Activated T-helper 9 cell treated with anti-CD3 and anti-CD28 coated beads, Interleukin-2, amount 50 U/mL, for 16 hours (primary cell): Measurements from ENCODE around the gene GYPA.
"Not testable (repeated sequence)": the region's sequence is repeated elsewhere in the genome, so short reads cannot be mapped to it uniquely, and the experiment has no call there.

Experiments used
- DNase-seq: peaks from one replicate; pipeline ENCODE4 v3.0.0-alpha.2; 2020; ENCODE audit warnings: low read depth

The GYPA gene

DNA sequence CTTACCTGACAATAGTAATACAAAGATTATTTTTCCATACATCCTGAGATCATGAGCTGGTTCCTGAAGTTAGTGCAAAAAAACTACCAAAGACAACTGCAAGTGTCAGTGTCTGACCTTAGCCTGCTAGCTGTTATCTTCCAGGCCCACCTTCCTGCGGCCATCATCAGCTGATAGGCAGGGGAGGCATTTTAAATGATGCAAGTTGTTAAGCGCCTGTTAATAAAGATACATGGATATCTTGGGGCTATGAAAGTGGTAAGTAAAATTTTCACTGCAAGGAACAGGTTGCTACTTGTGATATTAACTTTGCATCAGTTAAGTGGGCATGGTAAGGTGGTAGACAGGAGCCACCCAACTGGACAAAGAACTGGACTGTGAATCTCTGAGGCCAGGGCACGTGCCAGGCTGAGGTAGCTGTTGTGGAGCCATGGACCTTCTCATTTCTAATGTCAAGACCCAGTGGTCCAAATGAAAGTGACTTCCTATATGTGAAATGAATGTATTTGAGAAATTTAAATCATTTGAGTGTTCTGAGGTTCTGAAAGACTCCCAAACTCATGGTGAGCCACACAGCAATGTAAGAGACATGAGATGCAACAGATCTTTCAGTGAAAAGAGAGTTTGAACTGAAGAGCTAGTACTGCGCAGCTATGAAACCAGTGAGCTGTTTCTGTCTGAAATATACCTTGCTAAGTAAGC lies at the start of gene GYPA:
Gene GYPA (minus strand): TSS at position 125 of the 702 bp plus-strand sequence. CDS start 83 bp downstream, at position 42.
- not testable (repeated sequence) for DNase-seq

DNA sequence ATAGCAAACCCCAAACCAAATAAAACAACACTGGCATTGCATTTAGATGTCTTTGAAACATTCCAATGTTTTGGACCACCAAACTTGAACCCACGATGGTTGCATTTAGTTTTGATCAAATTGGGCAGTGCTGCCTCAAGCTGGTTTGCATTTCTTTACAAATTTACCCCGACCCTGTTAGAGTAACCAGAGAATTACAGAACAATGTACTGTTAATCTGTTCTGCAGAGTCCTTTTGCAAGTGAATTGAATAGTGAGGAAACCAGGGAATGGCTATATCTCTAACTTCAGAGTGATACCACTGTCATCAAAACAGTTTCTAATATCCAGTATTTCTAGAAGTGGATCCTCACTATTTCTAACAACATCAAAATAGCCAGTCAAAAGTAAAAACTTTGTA lies 49.5 kb upstream of the GYPA start:
- no peak for DNase-seq

DNA sequence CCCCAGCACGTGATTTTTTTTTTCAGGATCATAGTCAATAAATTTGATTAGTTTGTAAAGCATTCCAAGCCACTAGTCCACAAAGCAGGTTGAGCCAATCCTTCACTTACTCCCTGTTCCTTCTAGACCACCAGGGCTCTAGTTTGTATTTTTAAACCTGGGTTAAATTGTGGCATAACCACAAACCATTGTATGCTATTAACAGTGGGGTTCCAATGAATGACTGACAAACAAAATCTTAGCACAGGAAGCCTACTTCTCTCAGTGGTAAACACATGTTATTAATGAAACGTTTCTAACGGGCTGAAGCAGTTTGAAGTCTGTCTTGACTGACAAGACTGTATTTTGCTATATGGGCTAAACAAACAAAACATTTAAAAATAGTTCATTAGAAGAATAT lies 48.6 kb upstream of the GYPA start:
- no peak for DNase-seq

DNA sequence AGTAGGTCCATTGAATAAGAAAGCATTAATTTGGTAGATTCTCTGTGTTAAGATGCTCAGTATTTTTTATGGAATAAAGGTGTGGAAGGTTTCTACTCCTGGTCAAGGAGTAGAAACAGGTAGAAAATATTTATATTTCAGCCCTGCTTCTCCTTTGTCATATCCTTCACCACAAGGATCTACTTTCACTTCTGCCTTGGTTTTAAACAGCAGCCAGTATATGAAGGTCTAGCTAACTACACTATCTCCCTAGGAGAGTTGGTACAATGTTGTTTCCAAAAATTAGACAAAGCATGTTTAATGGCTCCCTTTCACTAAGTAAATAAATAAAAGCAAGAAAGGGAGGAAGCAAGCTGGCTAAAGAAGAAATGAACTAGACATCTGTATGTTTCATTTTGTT lies 44.6 kb upstream of the GYPA start:
- DNase-seq = no peak

DNA sequence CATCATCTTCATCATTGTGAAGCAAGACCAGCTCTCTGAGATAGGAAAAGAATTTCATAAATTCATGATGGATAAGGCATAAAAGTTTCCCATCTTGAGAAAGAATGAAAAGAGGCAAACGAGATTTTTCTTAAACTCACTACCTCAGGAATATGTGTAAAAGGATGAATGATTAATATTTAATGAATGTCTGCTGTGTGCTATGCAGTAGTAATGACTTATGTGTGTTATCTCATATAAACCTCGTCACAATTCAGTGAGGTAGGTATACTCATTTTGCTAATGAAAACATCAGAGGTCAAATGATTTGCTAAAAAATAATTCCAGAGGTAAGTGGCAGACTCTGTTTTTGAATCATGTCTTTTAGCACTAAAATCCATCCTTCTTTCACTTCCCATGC lies 42.6 kb upstream of the GYPA start:
- DNase-seq = no peak

DNA sequence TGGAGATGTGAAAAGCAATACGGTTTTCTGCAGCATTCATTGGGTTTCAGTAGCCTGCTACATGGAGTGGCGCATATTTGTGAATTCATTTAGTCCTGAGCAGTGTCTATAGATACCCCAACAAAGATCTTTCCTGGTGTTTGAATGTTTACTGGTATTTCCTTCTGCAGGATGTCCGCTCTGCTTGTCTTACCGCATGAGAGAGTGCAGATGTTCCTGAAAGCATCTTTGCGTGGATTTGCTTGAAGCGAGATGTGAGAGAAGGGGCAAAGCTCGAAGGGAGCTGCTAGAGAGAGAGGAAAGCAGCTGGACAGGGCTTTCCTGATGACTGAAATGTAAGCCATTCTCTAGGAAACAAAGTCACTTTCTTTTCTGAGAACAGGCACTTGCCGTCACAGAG lies 40.9 kb upstream of the GYPA start:
- no peak for DNase-seq

DNA sequence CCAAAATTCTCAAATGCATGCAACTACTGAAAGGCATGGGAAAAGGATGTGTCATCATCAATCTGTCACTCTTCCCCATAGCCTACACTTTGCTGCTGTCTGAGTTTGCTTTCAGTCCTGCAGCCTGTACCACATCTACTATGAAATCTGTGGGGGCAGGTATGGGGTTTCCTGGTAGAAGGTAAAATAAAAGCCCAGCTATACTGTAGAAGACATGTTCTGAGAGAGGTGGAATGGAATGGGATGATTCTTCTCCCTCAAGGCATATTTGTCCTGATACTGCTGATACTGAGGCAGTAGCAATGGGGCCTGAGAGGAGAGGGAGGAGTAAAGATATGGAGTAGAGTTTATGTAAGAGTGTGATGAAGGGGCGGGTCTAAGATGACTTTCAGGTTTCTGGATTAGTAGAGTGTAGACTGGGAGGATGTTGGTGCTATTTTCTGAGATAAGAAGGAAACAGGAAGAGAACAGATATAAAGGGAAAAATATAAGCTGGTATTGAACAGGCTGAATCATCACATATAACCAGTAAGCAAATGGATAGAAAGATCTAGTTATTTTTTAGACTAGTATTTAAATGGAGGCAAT lies 38.7 kb upstream of the GYPA start:
- no peak for DNase-seq

DNA sequence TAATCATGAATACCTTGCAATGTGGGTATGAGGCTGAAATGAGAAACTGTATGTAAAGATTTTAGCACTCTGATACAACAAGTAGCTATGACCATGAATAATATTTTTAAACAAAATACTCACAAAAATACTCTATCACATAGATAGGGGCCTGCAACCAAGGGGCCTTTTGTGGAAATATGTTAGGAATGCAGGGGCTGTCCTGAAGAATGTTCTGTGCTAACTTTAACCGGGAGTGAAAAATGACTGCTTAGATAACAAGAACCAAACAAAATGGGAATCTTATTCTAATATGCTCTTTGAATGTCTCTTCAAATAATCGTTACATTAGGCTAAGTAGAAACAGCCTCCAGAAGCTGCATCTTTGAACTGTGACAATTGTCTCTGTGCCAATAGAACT lies 37.9 kb upstream of the GYPA start:
- no peak for DNase-seq

DNA sequence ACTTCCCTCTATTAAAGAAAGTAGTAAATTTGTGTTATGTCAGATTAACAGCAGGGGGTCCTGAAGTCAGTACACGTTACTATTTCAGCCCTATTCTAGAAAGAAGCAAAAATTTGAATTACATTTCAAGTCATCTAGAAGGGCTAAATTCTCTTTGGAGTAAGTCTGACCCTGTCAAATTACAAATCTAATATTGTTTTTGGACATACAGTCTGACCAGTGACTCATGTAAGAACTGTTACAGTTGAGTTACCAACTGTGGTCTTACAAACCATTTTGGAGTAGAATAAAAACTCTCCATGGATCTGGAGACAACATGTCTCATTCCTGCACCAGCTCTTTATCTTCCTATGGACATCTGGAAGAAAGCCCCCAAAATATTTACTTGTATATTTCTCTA lies 36.0 kb upstream of the GYPA start:
- no peak for DNase-seq

DNA sequence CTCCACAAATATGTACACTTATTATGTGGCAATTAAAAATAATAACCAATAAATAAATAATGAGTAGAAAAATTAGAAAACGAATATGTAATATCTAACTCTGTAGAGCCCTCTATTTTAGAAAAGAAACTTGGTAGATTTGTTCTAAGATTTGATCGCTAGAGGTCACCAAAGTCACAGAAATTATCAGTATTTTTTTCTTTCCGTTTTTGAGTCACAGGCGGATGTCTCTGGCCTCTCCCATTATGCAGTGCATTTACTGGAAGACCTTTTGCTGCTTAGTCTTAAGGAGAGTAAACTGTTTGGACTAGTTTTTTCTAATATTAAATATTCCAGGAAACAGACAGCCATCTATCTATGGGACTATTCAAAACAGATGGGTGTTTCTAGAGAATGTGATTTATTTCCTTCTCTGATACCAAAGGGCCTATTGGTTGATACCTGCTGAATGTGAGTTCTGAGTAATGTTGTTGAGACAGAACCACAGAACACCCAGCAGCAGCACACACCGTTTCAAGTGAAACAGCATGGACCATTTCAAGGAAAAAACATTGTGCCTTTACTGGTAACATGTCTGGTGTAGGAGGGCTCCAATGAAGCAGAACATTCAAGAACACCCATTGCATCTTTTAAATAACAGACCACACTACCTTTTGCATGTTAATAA lies 34.0 kb upstream of the GYPA start:
- no peak for DNase-seq

DNA sequence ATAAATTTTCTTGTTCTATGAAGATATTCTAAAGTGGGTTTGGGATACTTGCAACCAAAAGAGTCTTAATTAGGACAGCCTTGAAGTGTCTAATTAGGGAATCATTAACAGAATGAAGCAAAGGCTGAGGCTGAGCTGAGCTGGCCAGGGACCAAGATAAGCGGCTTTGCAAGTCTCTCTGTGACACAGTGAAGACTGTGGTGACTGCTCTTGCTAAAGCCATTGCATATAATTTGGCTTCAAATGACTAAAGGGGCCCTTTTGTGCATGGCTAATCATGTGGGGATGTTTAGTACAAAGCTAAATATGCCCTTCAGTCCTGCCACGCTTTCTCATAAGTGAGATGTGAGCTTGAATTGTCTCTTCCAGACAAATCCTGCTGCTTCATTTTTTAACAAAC lies 31.2 kb upstream of the GYPA start:
- no peak for DNase-seq

DNA sequence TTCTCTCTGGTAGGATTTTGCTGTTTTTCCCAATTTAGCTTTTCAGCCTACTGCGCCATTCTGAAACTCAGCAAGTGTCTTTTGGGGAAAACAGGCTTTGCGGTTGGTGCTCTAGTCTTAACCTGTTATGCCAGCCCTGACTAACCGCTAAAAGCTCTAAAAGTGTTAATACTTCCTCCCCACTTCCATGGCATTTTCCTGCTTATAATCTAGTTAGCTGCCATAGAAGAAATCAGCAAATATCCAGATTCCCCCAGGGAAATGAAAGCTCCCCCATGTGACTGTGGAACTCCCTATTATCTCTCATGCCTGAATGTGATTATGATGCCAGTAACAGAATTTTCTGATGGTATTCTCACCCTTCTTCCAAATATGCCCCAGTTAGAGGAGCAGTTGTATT lies 28.7 kb upstream of the GYPA start:
- DNase-seq = no peak

DNA sequence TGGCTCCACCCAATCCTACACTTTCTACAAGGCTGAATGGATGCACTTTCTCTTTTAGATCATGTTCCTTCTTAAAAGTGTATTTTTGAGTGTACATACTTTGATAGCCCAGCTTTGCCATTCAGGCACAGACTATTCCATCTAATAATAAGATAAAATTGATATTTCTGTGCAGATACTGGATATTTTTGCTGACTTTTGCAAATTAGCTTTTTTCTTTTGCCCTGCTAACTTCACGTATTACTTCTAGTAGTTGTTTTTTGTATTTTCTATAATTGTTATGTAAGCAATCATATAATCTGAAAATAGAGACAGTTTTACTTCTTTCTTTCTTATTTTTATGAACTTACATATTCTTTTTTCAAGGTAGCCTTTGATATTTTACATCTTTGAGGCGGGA lies 13.5 kb upstream of the GYPA start:
- DNase-seq = no peak

DNA sequence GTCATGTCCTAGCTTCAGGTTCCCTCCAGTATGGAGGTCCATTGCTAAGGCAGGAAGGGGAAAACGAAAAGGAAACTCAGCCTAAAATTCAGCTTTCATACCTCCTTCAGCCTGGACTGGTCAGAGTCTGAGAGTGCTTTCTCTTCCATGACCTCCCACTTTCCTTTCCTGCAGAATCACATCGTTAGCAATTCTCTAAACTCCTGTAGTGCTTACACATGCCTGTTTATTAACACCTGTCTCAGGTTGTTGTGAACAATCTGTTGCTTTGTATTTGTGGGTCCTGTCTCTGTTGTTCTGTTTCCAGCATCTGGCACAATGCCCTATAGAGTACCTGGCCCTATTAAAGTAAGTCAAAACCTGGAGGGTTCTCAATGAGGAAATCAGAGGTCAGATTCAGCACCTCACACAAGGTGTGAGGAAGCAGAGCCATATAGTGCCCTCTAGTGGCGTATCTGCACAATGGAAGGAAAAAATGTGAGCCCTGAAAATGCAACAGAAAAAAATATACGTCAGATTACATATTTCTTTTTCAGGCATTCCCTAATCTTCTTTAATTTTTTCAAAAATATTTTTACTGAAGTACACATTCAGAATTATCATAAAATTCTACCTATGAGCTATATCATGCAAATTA lies 2.3 kb upstream of the GYPA start:
- not testable (repeated sequence) for DNase-seq

DNA sequence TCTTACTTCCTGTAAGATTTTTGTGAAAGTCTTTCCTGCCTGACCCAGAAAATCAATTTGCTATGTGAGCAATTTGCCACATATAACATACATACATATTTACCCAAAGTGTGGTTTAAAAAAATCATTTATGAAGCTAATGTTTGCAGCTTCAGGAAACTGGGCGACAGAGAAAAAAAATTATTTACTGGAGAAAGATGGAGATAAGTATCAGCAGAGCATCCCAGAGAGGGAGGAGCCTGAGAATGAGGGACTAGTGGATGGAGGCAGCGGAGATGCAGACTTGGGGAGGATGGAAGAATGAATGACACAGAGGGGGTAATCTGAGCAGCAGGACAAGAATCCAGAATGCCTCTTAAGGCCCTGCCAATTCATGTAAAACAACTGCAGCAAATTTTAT lies 975 bp upstream of the GYPA start:
- no peak for DNase-seq

DNA sequence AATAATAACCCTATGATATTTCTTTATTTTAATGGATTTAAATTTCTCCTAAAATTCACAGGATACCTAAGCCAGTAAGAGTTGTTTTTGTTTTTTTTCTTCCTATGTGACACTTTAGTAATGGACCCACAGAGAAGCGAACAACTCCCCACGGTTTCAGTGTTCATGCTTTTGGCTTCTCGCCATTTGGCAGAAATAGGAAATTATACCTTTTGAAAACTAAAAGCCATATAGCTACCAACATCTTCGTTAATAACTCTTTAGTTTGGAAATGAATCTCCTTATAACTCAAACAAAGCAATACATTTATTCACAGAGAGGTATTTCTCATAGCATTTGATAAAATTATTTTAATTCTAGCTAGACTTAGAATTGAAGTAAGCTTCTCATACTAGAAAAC lies 527 bp downstream of the GYPA start:
- DNase-seq = not testable (repeated sequence)

DNA sequence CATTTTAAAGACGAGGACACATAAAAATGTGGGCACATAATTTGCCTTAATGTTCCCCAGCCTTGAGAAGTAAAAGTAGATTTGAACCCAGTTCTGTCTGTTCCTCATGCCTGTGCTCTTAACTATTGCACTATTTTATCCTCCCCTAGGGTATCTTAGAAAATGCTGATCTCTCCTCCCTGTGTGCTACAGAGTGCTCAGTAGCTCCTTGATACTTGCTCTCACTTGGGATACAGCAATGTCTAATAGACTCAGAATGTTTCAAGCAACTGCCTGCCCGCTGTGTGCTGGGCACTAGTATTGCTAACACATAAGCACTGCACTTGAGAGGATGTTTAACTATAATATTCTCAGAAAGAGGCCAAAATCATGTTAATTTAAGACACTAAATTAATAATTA lies 971 bp downstream of the GYPA start:
- not testable (repeated sequence) for DNase-seq

DNA sequence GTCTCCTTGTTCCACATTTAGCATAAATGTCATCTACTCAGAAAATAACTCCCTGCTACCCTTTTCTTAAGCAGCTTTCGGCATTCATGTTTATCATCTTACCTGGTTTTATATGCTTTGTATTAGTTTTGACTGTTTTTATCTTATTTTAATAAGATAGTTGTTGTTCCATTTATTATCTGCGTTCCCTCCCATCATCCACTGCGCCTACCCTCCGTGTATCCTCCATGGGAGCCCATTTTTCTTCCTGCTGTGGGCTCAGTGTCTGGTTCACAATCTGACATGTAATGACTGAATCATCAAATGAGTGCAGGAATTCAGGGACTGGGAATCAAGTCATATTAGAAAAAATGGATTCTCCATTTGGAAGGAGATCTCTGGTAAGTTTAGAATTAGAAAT lies 2.3 kb downstream of the GYPA start:
- DNase-seq = not testable (repeated sequence)

DNA sequence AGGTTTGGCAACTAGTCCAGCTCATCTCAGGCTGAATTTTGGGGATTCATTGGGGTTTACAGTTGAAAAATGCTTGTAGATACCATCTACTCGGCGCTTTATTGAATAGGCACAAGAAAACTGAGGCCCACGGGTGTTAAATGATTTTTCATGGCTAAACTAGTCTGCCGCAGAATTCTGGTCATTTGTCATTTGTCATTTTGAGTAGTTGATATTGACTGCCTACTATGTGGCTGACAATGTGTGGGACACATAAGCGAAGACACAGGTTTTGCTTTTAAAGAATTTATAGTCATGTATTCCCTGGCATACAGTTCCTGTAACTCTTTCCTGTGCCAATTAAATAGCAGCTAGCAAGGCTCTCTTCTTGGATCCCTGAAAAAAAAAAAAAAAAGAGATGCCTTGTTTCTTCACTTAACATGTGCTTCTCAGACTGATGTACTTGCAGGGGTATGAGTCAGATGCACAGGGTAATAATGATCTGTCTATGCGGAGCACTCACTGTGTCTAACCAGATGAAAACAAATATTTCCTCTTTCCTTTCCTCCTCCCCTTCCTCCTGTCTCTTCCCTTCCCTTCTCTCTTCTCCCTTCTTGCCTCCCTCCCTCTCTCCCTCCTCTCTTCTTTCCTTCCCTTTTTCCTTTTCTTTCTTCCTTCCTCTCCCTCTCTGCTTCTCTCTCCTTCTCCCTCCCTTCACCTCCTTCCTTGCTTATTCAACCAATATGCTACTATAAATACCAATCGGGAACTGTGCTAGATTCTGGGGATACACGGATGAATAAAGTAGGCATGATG lies 3.2 kb downstream of the GYPA start:
- DNase-seq = not testable (repeated sequence)

DNA sequence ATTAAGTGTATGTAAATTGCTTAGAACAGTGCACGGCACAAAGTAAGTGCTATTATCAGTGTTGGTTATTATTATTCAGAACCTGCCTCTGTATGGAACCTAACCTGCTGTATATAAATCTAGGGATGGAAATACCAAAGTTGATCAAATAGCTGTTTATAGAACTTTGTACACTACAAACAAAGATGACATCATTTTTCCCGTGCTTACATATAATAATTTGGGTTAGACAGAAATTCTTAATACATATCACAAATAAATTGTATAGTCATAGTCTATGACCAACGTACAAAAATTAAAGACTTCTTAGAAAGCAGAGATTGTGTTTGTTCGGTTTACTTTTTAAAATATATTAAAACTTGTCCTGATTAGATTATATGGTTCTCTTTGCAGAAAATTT lies 4.3 kb downstream of the GYPA start:
- DNase-seq = not testable (repeated sequence)

DNA sequence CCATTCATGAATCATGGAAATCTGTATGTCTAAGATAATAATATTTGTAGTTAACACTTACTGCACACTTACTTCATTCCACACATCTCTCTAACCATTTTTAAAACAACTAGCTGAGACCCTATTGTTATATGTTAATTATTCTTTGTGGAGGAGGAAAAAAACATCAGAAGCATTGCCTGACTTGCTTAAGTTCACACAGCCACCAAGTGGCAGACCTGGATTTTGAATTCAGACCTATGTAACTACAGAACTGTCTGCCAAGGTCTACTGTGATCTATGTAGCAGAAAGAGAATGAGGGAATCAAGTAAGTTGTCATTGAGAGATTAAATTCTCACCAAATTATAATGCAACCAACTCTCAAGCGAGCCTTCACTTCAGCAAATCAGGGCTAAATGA lies 10.4 kb downstream of the GYPA start:
- DNase-seq = not testable (repeated sequence)

DNA sequence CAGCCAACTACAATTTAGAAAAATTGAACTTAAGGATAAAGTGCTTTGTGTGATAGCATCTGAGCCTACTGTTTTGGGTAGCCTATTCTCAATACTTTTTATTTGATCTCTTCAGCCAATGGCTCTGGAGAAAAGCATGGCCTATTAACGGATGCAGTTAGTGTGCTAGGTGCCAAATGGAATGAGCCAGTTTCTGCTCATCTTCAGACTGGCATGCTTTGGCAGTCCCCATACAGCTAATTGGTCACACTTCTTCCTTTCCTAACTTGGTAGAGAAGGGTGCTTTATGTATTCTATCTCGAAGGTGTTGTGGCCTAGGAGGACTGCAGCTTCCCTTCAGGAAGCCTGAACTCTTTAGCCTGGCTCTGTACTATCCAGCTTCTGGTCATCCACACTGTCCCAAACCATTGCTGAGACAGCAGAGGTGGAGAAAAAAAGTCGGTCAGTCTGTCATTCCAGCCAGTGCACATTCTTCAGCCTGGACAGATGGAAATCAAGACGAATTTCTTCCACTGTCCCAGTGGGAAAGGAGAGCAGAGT lies 11.1 kb downstream of the GYPA start:
- not testable (repeated sequence) for DNase-seq
